ENCODE data around the gene C3orf62. TPM values are rescaled to one million over a fixed set of nuclear protein-coding genes. Genes with fewer than 3 reads are reported as not detected.

The C3orf62 gene
- total and polyA plus RNA-seq, 10 of the 15 experiments (the other 5 are each of a cell fraction or from before 2014, with no cell fraction given) = 2.7 to 7.5 (median 4.2) TPM

DNA sequence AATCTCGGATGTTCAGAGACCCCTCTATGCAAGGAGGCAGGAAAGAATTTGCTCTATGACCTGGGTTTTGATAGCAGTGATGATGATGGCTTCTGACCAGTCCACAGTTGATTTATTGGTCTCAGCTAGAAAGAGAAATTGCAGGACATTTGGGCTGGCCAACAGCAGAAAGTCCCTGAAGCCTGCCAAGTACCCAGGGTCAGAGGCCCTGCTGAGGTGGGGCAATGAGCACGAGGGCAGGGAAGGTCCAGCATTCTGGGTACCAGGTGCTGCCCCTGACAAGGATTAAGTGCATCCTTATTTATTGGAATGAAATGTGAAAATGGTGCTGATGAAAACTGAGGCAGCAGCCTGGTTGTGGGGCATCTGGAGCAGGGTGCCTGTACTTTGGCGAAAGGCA lies 19.8 kb downstream of the C3orf62 start:
- in situ Hi-C loops (cut with MboI) (no loop called here), intact Hi-C loops (cut with micrococcal nuclease; ENCODE audit: unreplicated experiment) (no loop called here)
- Histone ChIP-seq H3K4me1 (ENCODE audit: control insufficient read depth, insufficient read depth, low read length) (peaks cover 6% of the 10 kb centered on the region), H3K9me3 (replicated peaks; ENCODE audit: control insufficient read depth, insufficient read depth, low read length) (no peaks in the 10 kb centered on the region), H4K20me1 (ENCODE audit: control insufficient read depth, insufficient read depth) (no peaks in the 10 kb centered on the region), H3K36me3 (ENCODE audit: control insufficient read depth in 2 of 2, insufficient read depth in 2 of 2, low read length in 1 of 2) (no peaks in the 10 kb centered on the region), H3K27me3 (replicated peaks in 1 of 2; ENCODE audit: control insufficient read depth in 2 of 2, insufficient read depth in 2 of 2, low read length in 1 of 2) (no peaks in the 10 kb centered on the region), H3K27ac (ENCODE audit: control insufficient read depth, insufficient read depth) (no peak overlapping the region), H3K4me3 (no peak overlapping the region), H2AFZ (ENCODE audit: control insufficient read depth, low read depth, low read length) (no peak overlapping the region), H3K79me2 (ENCODE audit: control insufficient read depth, insufficient read depth, low read length) (no peaks in the 10 kb centered on the region), H3K9ac (ENCODE audit: control insufficient read depth, insufficient read depth, low read length) (no peak overlapping the region), H3K4me2 (ENCODE audit: control insufficient read depth, insufficient read depth) (no peak overlapping the region)
- DNase-seq (ENCODE audit: low read depth, low spot score) = no peak
- FAIRE-seq = no peak
- ATAC-seq = no peak
- ChIA-PET POLR2A (no interaction called here), SMC1A (ENCODE audit: uncharacterized antibody, unreplicated experiment) (no interaction called here), CTCF (no interaction called here), RAD21 (ENCODE audit: unreplicated experiment) (no interaction called here)
- no TSS peak for BruUV-seq (replicated peaks)
- WGBS (ENCODE audit: insufficient coverage, insufficient replicate concordance, low lambda C conversion rate, missing lambda C conversion rate) = 30% methylated on average over 3 of the region's 3 CpGs
- TF ChIP-seq SMAD5 (IDR thresholded peaks at IDR 0.05; ENCODE audit: low read depth) = no peak
- no peak for TF ChIP-seq IKZF1 (conservative IDR thresholded peaks at IDR 0.05)
- no peak for TF ChIP-seq ZNF217 (IDR thresholded peaks at IDR 0.05)
- no peak for TF ChIP-seq IRF5 (IDR thresholded peaks at IDR 0.05; ENCODE audit: borderline replicate concordance)
- TF ChIP-seq STAT3 (IDR thresholded peaks at IDR 0.05; ENCODE audit: low read depth, low read length) = no peak
- TF ChIP-seq SIN3A (IDR thresholded peaks at IDR 0.05; ENCODE audit: low read depth, low read length) = no peak
- TF ChIP-seq BMI1 (IDR thresholded peaks at IDR 0.05; ENCODE audit: borderline replicate concordance) = no peak
- TF ChIP-seq SUZ12 (IDR thresholded peaks at IDR 0.05; ENCODE audit: unreplicated experiment) = no peak
- no peak for TF ChIP-seq BCL3 (IDR thresholded peaks at IDR 0.05; ENCODE audit: borderline replicate concordance, insufficient read depth, low read depth, low read length, poor library complexity, severe bottlenecking)
- no peak for TF ChIP-seq HDGF (IDR thresholded peaks at IDR 0.05)
- no peak for TF ChIP-seq ZNF687 (IDR thresholded peaks at IDR 0.05)
- TF ChIP-seq IRF4 (IDR thresholded peaks at IDR 0.05; ENCODE audit: low read depth, low read length) = no peak
- TF ChIP-seq NFXL1 (IDR thresholded peaks at IDR 0.05; ENCODE audit: borderline replicate concordance) = no peak

Measured in GM12878 (cell line).